Renal cortical epithelial cell (primary cell): Measurements from ENCODE around the gene SP140L. TPM values are rescaled to one million over a fixed set of nuclear protein-coding genes. Genes with fewer than 3 reads are reported as not detected.
A peak's percentile ranks its signal among the peaks of the same experiment; 100 is the strongest.
"Not testable (repeated sequence)": the region's sequence is repeated elsewhere in the genome, so short reads cannot be mapped to it uniquely, and the experiment has no call there.

Experiments used
- DNase-seq: peaks from one replicate; pipeline ENCODE4 v3.0.0-alpha.2; 2011; ENCODE audit warnings: low read depth
- total RNA-seq: library from RNA; depleted of rRNA; stranded (reverse); fragments of >200 nt; gene quantifications from 2 replicates; pipeline ENCODE4 v1.2.3, GENCODE V29; 2014

Gene SP140L
- 5.4 and 14.6 TPM in 2 replicates for total RNA-seq

GRCh38 chr2:230326453-230327417, at the start of gene SP140L:
Gene SP140L, plus strand, starts transcription at chr2:230327193. Its CDS starts 77 bp downstream, at chr2:230327270.
- peak; percentile 82 for DNase-seq

- DNase-seq: no peak
Observed at GRCh38 chr2:230282936-230283335, 44.1 kb upstream of the SP140L start.

- no peak for DNase-seq
Observed at GRCh38 chr2:230286048-230286447, 40.9 kb upstream of the SP140L start.

- peak; percentile 16 for DNase-seq
Observed at GRCh38 chr2:230289311-230289710, 37.7 kb upstream of the SP140L start.

GRCh38 chr2:230295192-230295591, 31.8 kb upstream of the SP140L start:
- no peak for DNase-seq

GRCh38 chr2:230296917-230297316, 30.1 kb upstream of the SP140L start:
- no peak for DNase-seq

GRCh38 chr2:230299618-230300017, 27.4 kb upstream of the SP140L start:
- no peak for DNase-seq

GRCh38 chr2:230305416-230306275, 21.3 kb upstream of the SP140L start:
- no peak for DNase-seq

- no peak for DNase-seq
Observed at GRCh38 chr2:230306474-230306873, 20.5 kb upstream of the SP140L start.

GRCh38 chr2:230307485-230307884, 19.5 kb upstream of the SP140L start:
- DNase-seq: no peak

GRCh38 chr2:230308402-230309000, 18.5 kb upstream of the SP140L start:
- no peak for DNase-seq

- not testable (repeated sequence) for DNase-seq
Observed at GRCh38 chr2:230310792-230311191, 16.2 kb upstream of the SP140L start.

GRCh38 chr2:230311634-230312033, 15.4 kb upstream of the SP140L start:
- not testable (repeated sequence) for DNase-seq

- no peak for DNase-seq
Observed at GRCh38 chr2:230312638-230313037, 14.4 kb upstream of the SP140L start.

- DNase-seq: no peak
Observed at GRCh38 chr2:230317366-230317765, 9.6 kb upstream of the SP140L start.

GRCh38 chr2:230318190-230319121, 8.5 kb upstream of the SP140L start:
- no peak for DNase-seq

- DNase-seq: no peak
Observed at GRCh38 chr2:230319211-230319862, 7.7 kb upstream of the SP140L start.

- no peak for DNase-seq
Observed at GRCh38 chr2:230321031-230321430, 6.0 kb upstream of the SP140L start.

- DNase-seq: no peak
Observed at GRCh38 chr2:230322561-230323384, 4.2 kb upstream of the SP140L start.
